HG02623 (cell line): ENCODE data around the gene PDGFA.
"Not testable (repeated sequence)": the region's sequence is repeated elsewhere in the genome, so short reads cannot be mapped to it uniquely, and the experiment has no call there.

Experiments
- ATAC-seq: cut with Tn5 transposase; IDR thresholded peaks from one replicate; pipeline ENCODE4 v1.9.1; 2021; ENCODE audit warnings: moderate library complexity; ENCODE audit not compliant: unreplicated experiment

Gene PDGFA

DNA sequence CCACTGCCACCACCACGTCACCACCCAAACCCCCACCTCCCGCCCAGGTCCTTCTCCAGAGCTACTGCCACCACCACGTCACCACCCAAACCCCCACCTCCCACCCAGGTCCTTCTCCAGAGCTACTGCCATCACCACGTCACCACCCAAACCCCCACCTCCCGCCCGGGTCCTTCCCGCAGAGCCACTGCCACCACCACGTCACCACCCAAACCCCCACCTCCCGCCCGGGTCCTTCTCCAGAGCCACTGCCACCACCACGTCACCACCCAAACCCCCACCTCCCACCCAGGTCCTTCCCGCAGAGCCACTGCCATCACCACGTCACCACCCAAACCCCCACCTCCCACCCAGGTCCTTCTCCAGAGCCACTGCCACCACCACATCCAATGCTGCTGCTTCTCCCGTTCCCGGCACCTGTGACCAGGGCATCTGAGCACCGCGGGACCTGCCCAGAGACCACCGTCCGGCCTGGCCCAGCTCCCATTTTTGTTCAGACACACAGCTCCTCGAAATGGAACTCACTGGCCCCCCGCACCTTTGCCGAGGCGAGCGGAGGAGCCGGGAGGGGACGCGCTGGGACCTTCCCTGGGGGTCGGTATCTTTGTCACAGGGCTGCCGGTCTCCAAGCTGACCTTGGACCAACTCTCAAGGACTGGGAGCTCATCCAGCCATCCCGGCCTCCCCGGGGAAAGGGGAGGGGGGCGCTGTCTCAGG lies 32.7 kb upstream of the PDGFA start:
- ATAC-seq: not testable (repeated sequence)

DNA sequence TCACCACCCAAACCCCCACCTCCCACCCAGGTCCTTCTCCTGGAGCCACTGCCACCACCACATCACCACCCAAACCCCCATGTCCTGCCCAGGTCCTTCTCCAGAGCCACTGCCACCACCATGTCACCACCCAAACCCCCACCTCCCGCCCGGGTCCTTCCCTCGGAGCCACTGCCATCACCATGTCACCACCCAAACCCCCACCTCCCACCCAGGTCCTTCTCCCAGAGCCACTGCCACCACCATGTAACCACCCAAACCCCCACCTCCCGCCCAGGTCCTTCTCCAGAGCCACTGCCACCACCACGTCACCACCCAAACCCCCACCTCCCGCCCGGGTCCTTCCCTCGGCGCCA lies 31.9 kb upstream of the PDGFA start:
- not testable (repeated sequence) for ATAC-seq

DNA sequence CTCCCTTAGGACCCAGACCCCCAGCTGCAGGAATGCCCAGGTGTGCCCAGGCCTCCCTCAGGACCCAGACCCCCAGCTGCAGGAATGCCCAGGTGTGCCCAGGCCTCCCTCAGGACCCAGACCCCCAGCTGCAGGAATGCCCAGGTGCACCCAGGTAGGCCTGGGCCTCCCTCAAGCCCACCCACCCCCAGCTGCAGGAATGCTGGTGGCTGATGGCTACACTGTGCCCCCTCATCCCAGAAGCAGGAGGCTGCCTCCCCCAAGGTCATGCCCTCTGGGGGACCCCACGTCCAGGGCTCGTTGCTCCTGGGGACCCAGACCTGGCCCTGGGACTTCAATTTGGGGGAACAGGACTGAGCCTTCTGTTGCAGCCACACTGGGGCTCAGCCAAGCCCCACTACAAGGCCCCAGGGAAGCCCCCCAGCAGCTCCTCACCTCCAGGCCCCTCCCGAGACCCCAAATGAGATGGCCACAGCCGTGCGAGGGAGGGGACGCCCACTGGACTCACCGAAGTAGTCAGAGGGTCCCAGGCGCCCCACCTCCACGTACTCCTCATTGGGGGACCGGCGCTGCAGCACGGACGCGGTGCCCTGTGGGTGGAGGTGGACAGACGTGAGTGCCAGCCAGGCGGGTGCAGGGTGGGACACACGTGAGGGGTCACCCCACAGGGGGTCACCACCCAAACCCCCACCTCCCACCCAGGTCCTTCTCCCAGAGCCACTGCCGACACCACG lies 31.4 kb upstream of the PDGFA start:
- no peak for ATAC-seq

DNA sequence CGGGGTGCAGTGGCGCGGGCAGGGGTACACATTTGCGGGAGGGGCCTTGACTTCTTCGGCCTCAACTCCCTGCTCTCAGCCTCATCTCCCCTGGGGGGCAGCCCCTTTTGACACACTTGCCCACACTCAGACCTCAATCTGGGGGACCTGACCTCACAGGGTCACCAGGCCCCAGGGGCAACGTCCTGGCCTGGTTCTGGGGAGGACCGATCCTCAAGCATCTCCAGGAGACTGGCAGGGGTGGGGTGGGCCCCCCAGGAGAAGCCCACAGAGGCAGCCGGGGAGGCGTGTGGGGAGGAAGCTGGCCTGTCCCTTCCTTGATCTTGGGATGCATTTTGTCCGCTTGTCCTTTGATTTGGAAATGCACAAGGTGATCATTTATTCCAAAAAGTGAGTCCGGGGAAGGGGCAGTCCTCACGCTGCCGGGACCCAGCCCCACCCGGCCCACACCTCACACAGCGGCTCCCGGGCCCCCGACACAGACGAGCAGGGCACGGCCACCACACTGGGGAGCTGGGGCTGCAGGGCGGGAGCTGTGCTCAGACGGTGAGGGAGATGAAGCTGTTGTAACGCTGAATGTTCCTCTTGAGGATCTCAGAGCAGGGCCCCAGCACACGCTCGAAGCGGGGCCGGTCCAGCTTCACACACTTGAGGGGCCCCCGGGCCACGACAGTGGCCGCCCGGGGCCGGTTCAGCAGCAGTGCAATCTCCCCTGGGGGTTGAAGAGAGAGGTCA lies 30.4 kb upstream of the PDGFA start:
- no peak for ATAC-seq

DNA sequence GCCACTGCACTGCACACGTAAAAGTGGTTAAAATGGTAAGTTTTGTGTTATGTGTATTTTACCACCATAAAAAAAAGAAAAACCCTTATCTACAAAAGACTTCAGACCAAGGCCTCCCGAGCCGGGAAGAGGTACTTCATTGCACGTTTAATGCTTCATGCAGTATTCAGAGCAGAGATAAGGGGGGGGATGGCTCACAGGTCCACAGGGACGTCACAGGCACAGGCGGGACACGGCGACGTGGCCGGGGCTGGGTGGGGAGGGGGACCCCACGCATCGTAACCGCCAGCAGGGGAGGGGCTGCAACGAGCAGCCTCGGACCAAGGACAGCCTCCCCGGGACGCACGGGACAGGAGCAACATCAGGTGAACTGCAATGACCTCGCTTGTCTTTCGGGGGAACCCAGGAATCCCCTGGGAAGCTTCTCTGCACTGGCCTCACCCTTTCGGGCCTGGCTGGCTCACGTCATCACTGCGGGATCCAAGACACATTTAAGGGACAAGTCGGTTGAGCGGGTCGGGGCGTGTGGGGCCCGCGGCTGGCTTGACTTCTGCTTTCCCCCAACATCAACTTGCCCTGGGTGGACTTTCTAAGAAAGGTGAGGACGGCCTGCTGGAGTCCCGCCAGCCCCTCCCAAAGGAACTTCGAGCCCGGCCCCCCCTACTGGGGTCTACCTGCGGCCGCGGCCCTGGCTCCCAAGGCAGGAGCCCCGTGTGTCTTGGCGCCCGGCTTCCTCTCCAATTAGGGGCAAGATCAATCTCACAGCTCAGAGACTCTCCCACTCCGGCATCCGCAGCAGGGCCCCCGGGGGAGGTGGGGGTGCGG lies 29.6 kb upstream of the PDGFA start:
- no peak for ATAC-seq

DNA sequence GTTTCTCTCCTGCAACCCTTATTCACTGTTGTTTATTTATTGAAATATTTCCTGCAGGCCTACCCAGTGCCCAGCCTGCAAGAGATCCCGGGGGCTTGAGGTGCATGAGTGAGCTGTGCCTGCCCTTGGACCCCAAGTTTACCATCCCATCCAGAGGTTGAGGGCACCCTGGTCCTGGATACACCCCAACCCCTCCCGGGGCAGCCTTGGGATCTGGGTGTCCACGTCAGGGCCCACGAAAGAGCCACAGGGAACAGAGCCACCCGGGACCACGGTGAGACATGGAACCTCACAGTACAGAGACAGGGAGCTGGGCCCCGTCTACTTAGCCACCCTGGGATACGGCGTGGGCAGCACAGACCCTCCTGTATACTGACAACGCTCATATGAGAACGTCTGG lies 28.8 kb upstream of the PDGFA start:
- ATAC-seq: no peak

DNA sequence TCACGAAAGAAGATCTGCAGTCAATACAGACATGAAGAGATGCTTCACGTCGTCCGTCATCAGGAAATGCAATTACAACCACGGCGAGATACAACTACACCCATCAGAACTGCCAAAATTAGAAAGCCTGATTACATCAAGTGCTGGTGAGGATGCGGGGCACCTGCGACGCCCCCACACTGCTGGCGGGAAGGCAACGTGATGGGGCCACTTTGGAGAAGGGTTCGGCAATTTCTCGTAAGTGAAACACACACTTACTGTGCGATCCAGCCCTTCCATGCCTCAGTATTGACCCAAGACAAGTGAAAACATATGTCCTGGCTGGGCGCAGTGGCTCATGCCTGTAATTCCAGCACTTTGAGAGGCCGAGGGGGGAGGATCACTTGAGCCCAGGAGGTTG lies 25.8 kb upstream of the PDGFA start:
- no peak for ATAC-seq

DNA sequence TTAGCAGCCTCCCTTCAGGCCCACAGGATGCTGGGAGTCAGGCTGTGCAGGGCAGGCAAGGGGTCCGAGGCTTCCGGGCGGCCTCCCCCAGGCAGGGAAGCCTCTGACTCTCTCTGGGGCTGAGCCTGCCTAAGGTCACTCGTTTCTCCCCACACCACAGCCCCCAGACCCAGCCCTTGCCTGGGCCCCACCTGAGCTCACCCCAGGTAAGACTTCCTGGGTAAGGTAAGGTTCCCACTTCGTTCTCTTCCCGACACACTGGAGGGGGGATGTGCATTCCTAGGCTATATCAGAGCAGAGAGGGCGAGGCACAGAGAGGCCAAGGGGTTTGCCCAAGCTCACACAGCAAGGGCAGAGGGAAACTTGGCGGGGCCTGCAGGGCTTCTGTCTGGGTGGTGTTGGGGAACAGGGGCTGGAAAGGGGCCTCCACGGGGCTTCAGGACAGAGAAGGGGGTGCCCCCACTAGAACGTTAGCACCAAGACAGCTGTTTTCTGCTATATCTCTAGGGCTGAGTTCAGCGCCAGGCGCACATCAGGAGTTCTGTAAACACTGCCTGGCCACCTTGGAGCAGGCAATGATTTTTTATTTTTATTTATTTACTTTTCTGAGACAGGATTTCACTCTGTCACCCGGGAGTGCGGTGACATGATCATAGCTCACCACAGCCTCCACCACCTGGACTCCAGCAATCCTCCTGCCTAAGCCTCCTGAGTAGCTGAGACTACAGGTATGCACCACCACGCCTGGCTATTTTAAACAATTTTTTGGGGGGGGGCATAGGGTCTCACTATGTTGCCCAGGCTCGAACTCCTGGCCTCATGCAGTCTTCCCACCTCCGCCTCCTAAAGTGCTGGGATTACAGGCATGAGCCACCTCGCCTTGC lies 24.9 kb upstream of the PDGFA start:
- no peak for ATAC-seq

DNA sequence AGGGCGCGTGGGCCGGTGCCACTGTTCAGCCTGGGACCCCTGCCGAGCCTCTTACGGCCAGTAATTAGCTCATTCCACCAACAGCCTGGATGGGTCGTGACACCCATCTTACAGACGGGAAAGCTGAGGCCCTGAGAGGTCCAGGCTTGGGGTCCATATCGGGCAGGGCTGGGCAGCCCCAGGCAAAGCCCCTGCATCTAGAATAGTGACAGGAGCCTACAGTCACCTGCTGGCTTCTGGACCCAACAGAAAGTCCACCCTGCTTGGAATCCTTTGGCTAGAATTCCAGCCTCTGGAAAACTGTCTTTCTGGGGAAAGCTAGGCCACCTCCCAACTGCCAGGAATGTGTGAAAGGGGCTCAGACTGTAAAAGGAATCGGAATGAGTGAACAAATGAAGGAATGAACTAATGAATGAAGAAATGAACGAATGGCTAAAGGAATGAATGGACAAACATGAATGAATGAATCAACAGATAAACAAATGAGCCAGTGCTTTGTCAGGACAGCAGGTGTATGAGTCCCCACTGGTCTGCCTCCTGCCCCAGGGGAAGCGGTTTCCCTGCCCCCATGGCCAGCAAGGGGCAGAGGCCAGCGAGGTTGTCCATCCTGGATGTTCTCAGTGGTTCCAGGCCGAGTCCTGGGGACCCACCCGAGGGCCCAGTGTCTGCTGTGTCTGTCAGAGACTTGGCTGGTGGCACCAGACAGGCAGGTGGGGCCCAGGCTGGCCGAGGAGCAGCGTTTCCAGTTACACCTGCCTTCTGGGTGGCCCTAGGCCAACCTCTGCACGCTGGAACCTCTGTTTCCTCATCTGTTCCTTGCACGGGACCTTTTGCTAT lies 24.1 kb upstream of the PDGFA start:
- no peak for ATAC-seq

DNA sequence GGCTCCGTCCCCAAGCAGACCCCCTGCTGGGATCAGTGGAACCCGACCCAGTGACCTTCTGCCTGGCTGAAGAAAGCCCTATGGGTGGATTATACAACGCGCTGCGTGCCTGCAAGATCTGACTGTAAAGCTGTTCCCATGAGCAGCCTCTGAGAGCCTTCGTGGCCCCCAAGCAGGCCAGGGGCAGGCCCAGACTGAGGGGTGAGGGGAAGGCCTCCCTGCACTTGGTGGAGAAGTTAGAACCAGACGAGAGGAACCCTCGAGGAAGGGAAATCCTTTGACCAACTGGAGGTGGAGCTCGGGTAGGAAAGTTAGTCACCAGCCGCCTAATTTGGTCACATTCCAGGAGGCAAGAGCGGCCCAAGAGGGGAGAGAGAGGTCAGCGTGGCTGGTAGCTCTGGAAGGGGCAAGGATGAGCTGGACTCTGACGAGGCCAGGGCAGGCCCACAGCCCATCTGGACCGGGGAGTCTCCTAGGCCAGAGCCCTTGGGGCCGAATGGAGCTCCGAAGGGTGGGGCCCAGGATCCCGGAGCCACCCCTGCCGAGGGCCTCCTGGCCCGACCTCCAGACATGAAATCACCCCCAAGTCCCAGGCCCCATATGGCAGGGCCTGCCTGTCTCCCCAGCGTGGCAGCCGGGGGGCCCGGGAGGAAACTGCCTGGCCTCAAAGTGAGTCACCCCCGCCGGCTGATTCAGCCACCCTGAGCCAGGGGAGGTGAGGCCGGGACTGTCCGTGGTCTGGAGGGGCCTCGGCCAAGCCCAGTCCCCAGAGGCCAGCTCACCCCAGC lies 23.3 kb upstream of the PDGFA start:
- ATAC-seq: no peak

DNA sequence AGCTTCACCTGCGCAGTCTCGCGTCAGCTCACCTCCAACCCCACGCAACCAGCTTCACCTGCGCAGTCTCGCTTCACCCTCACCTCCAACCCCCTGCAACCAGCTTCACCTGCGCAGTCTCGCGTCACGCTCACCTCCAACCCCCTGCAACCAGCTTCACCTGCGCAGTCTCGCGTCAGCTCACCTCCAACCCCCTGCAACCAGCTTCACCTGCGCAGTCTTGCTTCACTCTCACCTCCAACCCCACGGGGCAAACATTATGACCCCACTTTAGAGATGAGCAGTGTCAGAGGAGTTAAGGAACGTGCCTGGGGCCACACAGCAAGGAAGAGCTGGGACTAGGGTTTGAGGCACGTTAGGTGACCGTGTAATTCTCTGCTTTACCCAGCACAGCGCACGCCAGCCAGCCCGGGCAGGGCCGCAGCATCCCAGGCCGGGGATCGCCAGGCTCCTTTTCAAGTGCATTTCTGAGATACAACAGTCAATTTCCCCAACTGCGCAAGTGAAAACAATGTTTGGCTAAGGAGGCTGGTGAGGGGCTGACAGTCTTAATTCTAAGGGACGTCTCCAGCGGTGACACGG lies 22.6 kb upstream of the PDGFA start:
- ATAC-seq: no peak

DNA sequence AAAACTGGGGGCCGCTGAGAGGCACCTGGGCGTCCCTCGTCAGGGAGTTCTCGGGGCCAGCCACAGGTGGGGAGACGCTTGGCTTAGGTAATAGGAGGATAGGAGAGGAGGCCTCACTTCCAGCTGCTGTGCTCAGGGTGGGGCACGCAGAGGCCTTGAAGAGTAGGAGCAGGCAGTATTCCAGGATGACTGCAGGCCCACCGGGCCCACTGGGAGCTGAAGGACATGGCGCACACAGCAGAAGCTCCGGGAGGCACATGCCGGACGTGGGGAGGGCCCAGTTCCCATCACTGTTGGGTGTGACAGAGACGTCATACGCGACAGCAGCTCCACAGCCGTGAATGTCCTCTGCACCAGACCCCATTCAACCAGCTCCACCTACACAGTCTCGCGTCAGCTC lies 22.0 kb upstream of the PDGFA start:
- no peak for ATAC-seq

DNA sequence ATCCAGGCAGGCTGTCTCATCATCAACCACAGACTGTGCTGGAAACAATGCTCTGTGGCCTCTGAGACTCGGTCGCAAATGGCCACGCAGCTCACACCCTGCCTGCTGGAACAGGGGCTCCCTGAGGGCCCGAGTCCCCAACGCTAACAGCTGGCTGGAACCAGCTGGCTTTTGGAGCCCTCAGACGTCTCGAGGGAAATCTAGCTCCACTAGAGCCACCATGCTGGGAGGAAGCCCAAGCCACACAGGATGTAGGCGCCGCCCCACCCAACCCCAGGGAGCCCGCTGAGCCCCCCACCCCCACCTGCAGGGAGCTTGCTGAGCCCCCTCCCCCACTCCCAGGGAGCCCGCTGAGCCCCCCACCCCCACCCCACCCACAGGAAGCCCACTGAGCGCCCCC lies 21.4 kb upstream of the PDGFA start:
- ATAC-seq: no peak

DNA sequence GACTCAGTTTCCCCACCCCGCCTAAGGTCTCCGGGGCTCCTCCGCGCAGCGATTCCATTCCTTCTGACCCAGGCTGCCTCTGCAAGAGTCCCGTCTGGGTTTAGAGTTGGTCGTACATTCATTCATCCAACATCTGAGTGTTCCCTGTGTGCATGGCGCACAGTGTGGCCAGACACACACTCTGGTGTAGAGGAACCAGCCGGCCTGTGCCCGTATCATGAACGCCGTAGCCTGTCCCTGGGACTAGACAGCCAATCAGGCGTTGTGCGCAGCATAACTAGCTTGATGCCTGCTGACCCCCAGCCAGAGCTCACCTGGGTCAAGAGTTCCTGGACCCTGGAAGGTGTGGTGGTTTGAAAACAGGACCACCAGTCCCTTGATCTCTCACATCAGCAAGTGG lies 20.9 kb upstream of the PDGFA start:
- ATAC-seq: no peak

DNA sequence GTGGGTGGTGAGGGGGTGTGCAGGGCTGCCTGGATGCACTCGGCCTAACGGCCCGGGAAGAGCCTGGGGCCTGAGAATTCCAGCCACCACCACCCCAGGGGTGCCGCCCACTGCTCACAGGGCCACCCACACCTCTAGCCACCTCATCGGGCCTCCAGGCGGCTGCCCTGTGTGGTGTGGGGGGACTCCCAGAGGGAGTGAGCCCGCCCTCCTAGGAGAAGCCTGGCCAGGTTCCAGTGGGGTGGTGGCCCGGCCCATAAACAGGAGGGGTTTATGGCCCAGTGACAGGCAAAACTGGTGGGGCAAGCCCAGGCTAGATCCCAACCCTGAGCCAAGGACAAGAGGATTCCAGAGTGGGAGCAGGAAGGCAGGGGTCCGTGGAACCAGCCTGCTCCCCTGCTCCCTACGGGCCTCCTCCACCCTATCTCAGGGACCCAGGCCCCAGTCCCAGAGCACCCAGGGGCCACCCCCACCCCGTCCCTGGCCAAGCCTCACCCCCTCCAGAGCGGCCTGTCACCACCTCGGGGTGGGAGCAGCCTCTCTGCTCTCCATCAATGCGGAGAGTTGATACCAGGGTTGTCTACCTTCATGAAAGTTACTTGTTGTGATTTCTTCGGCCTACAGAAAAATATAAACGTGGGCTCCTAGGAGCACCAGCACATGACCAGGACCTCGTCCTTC lies 20.2 kb upstream of the PDGFA start:
- no peak for ATAC-seq

DNA sequence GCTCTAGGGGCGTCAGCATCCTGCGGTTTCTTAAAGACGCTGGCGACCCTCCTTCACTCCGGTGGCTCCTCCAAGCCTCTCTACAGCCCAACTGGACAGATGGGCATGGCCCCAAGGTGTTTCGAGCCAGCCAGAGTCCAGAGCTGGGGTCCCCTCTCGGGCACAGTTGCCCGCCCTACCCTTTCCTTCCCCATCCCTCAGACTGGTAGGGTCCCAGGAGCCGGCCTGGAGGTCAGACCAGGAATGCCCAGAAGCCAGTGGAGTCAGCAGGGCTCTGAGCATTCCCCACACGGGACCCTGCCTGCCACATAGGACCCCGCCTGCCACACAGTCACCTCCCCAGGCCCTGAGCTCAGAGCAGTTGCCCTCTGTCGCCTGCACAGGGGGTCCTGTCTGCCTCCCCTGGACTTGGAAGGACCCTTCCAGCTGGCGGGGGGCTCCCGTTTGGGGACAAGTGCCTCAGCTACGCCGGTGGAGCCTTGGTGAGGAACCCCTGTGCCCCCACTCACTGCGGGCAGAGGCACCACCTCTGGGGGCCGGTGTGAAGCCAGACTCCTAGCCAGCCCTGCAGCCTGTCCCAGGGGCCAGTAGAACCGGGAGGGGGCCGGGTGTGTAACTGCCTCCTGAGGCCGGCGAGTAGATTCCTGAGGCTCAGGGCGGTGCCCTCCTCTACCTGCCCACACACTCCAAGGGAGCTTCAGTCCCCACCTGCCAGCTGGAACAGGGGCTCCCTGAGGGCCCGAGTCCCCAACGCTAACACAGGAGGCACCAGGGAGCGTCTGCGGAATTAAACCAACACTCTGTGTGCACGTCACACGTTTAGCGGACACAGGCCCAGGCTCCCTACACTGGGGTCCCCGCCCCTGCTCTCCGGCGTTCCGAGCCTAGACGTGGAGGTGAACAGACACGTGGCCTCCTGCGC lies 19.4 kb upstream of the PDGFA start:
- ATAC-seq: no peak
